NCI-H2171 treated with DMSO at 0.1 percent for 48 hours (cell line): ENCODE data around the gene KIF26B.
A peak's percentile ranks its signal among the peaks of the same experiment; 100 is the strongest.

Source experiments
- DNase-seq: peaks from one replicate; lab custom pipeline; 2025; lab: John Stamatoyannopoulos, UW

KIF26B gene

DNA sequence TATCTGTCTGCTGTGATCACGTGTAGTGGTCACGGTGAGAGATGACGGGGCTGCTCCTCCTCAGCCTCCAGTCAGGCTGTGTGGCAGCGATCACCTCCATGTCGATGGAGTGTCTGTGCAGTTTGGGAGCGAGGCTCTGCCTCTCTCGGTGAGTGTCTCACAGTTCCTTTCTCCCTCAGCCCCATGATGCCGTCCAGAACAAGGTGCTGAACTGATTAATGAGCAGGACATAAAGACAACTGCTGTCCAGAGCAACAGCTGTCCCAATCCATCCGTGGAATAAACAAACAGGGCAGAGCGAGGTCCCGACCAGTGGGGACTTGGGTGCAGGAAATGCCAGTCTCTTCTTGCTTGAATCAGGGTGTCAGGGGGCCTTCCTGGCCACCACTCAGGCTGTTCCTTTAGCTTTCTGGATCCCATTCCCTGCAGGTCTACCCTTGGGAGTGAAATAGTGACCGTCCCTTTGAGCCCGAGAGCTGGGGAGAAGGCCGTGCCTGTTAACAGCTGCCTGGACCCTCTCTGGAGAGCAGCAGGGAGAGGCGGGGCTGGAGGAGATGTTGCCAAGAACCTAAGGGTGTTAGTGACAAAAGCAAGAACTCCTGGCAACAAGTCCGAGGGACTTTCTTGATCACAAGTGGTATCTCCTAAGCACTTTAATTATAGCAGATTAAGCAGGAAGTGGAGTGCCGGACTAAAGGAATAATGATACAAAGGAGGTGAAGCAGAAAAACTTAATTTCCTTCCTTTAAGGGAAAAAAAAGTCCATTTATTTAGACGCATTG is 443.9 kb downstream of the KIF26B start:
- no peak for DNase-seq

DNA sequence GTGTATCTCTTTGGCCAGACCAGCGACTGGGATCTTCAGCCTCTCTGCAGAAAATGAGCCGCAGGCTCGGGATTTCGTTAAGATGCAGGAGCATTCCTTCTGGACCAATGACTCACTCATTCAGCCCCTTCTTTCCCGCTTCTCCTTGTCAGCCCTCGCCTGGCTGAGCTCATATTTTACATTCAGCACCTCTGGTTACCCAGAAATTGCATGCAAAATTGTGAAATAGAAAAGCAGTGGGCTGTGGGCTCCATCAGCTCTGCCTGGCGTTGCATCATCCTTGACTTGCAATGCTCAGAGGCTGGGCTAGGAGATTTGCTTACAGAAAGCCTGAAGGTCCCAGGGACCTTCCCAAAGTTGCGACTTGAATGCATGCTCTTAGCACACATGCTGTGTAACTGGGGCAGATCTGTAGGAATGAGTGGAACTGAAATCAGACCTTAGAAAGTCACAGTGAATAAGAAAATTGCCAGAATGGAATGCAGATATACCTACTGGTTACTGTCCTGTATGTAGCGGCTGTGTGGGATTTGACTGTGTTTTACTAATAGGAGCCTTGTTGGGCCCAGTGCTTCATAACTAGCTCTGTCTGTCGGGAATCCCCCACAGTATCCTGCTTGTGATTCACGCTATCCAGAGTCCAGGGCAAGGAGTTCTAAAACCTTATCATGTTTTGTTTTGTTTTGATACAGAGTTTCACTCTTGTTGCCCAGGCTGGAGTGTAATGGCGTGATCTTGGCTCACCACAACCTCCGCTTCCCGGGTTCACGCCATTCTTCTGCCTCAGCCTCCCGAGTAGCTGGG is 444.8 kb downstream of the KIF26B start:
- no peak for DNase-seq

DNA sequence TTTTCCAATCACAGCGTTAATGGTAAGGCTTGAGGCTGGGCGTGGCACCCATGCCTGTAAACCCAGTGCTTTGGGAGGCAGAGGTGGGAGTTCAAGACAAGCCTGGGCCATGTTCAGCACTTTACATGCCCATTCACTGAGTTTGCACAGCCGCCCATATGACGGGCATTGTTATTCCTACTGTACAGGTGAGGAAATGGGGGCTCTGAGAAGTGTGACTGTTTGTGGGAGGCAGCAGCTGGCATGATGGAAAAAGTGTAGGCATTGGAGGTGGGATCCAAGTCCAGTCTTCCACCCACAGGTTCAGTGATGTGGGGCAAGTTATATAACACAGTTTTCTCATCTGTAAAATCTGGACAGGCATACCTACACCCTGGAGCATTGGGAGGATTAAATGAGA is 445.9 kb downstream of the KIF26B start:
- no peak for DNase-seq

DNA sequence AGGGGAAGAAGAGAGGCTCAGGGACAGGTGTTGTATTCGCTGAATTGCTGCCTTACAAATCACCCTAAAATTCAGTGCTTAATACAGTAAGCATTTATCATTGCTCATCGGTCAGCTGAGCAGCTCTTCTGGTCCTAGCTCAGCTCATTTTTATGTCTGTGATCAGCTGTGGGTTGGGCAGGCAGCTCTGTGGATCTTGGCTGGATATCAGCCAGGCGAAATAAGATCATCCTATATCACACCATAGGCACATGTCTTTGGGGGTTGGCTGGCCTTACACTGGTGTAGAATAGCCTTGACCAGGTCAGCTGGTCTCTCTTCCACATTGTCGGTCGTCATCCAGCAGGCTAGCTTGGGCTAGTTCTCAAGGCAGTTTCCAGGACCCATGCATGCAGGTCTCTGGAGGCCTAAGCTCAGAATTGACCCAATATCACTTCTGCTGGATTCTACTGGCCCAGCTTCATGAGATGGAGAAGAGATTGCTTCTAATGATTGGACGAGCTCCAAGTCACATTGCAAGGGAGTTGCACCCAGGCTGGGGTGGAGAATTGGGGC is 448.6 kb downstream of the KIF26B start:
- DNase-seq, result no peak

DNA sequence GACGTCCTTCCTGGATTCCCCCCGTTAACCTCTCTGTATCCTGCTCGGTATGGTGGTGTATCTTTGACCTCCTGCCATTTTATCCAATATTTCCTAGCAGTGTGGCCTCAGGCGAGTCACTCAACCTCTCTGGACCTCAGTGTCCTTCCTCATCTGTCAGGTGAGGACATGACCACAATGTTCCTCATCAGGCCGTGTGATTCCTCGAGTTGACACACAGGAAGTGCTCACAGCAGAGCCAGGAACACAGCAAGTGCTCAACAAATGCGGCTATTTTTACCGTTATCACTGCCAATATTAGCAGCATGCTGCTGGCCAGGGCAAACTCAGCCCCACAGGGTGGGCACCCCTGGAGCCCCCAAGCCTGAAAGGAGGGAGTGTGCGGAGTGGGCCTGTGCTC is 450.2 kb downstream of the KIF26B start:
- DNase-seq, result no peak

DNA sequence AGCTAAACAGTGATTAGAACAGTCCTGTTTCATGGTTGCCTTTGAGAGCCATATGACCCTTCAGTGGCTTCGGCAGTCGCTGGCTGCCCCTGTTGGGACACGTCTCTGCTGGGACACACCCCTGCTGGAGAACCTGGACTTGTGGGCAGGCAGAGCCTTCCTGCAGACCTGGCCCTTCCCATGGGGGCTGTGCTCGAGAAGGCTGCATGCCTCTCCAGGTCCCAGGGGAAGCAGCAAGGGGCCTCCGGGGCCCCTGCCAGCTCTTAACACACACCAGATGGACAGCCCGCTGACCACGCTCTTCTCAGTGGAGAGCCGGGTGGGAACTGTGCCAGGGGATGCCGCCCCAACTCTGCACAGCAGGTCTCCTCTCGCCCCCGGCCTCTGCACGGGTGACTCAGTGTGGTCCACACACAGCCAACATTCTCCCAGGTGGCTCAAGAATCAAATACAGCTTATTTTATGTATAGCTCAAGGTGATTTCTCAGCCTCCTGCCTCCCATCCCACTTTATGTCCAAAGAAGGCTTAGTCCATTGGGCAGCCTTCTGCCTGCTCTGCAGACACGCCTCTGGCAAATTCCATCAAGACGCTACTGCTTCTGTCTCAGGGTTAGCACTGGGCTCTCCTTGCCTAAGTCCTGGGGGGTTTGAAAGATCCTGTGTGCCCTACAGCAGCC is 450.8 kb downstream of the KIF26B start:
- no peak for DNase-seq

DNA sequence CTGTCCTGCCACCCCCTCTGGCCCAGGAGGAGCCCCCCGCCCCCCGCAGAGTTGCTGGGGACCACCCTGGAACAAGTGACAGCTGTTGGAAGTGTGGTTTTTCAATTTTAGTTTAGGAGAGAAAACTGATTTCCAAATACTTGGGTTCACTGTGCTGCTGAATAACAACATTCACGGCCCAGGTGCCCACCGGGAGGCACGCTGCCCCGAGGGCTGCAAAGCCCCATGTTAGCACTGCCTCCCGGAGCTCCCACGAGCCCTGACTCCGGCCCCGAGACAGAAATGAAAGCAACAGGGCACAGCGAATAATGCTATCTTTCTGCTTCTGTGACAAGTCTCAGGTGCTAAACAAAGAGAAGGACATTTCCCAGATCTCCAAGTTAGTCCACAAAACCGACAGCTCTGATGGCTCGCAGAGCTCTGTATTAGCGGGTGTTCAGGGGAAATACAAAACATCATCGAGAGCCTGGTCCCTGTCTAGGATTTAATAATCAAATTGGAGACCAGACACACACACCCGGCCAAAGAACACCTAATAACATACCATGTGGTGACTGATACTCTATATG is 451.5 kb downstream of the KIF26B start:
- no peak for DNase-seq

DNA sequence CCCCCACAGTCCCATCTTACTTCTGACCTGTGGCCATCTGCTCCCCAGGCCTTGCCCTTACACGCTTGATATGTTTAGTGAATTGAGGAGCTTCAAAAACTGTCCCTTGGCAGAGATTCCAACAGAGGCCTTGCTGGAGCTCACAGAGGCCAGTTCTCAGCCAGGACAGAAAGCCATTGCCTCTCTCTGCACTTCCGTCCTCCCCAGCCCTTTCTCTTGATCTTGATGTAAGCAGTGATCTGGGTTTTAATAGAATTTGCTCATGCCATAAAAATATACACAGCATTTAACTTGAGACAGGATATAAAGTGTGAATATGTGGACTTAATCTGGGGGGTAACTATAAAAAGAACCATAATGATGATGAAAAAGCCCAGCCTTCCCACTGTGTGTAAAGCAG is 453.5 kb downstream of the KIF26B start:
- DNase-seq, result no peak

DNA sequence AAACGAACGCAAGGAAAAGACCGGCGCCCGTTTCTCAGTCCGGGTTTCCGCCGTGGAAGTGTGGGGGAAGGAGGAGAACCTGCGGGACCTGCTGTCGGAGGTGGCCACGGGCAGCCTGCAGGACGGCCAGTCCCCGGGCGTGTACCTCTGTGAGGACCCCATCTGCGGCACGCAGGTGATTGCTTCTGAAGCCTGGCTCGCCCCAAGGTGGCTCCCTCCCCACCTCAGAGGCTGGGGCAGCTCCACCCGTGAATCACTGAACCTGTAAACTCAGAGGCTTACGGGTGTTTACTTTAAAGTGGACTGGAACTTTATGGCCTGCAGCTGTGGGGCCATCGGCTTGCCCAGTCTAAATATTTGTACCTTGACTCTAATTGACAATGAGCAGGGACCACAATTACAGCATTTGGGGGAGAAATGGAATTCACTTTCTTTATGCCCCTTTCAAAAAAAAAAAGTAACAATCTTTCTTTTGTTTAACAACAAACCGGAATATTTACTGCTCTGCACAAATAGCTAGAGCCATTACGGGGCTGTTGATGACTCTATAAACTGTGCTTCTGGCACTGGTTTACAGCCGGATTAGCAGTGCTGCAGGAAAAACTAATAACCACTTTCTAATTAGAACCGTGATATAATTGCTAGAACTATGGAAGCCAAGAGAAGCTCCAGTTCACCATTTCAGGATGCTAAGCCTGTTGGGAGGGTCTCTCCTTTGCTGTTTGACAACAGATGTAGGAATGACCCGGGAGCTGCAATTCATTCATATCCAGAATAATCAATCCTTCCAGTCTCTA is 454.8 kb downstream of the KIF26B start:
- no peak for DNase-seq

DNA sequence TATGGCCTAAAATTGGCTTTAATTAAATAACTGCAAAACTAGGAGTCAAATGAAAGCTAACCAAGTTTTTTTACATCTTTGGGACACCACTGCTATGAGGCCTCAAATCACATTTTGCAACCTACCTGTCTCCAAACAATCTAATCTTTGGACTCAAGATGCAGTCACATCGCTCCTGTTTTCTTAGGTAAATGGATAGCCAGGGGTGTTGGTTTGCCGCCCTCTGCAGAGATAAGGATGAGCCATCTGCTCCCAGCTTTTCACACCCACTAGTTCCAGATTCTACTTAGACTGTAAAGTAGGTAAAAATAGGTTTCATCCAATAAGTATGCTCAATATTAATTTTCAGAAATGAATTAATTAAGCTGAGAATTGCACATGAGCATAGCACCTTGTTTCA is 456.5 kb downstream of the KIF26B start:
- peak; percentile 4 for DNase-seq

DNA sequence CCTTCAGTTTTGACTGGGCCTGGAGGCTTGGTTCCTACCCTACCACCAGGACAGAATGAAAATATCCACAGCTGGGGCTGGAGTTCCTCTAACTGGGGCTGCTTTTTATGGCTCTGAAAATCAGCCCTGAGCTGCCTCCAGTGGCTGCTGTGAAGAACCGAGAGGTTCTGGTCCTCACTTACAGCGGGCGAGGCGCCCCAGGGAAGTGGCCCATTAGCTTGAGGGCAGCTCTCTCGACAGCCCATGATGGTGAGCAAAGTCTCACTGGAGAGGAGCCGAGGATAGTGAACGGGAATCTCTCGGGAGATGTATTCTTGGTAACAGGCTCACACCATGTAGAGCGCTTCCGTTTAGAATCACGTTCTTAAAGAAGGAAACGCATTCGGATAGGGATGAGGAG is 459.7 kb downstream of the KIF26B start:
- DNase-seq, result no peak

DNA sequence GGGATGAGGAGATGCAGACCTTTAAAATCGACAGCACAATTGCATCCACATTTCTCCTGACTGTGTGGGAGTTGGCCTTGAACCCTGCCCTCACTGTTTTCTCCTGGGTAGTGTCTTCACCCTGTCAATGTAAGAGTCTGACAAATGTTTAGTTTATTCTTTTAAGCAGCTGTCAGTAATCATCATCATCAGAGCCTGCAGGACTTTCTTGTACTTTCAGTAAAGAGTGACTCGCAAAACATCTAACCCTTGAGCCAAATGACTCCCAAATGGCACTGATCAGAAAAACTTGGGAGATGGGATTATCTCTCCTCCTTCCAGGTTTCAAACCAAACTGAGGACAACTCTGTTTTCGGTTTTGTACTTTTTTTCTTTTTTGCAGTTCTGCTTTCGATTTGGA is 460.2 kb downstream of the KIF26B start:
- DNase-seq, result no peak

DNA sequence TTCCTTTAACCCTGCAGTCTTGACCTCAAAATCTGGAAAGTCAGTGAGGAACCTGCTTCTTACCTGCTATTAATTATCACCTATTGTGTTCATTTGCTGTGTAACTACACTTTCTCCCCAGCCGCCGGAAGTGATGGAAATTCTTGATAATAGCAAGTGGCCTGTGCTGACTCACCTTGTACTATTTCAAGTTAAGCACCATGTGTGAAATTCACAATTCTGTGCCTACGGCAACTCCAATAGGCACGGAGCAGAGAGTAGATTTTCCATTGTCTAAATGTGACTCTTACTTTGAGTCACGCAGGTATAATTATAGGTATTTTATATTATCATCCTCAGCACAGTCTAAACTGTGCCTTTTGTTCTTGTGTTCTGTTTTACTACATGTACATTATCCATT is 466.8 kb downstream of the KIF26B start:
- DNase-seq, result no peak

DNA sequence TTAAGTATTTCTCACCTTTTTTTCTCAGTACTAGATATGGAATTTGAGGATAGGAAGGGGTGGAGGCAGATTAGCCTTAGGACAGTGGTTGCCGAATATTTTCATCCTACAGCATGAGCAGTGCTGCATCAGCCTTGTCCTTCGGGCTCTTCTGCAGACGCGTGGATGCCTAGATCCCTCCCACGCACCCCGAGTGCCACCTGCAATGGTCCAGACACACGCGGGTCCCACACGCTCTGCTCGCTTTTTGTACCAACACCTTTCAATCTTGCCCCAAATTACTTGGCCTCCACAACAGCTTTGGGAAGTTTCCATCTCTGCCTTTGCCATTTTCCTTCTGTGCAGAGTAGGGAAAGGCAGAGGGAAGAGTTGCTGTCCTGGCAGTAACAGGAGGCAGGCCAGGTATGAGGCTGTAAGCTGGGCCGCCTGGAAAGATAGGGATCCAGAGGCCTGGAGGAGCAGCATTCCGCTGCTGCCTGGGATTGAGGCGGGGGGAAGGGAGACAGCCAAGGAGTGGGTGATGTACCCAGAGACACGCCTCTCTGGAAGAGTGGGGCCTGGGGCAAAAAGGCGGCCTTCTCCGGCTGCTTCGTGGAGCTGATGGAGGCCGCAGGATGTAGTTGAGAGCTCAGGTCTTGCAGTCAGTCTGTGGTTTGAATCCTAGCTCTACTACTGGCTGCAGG is 467.7 kb downstream of the KIF26B start:
- DNase-seq, result no peak

DNA sequence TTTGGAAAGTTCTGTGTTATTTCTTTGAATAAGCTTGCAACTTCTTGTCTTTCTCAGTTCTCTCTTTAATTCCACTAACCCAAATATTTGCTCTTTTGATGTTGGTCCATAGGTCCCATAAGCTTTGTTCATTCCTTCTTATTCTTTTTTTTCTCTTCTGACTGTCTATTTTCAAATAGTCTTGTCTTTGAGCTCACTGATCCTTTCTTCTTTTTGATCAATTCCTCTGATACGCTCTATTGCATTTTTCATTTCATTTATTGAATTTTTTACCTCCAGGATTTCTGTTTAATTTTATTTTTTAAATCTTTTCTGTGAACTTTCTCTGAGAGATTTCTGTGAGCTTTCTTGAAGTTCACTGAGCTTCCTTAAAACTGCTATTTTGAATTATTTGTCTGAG is 486.6 kb downstream of the KIF26B start:
- no peak for DNase-seq

DNA sequence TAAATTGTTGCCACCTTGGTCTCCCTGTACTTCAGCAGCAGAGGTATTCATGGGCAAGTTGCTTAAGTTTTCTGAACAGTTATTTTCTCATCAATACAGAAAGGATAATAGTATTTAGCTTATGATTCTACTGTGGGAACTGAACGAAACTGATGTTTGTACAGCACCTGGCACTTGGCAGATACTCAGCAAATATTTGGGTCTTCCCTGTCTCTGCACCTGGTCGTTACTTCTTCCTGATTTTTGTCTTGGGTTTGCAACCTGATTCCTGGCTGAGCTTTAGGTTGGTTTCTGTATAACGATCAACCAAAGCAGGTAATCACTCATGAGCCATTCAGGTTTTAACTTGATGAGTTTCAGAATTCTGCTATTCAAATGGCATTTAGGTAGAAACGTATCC is 490.6 kb downstream of the KIF26B start:
- no peak for DNase-seq

DNA sequence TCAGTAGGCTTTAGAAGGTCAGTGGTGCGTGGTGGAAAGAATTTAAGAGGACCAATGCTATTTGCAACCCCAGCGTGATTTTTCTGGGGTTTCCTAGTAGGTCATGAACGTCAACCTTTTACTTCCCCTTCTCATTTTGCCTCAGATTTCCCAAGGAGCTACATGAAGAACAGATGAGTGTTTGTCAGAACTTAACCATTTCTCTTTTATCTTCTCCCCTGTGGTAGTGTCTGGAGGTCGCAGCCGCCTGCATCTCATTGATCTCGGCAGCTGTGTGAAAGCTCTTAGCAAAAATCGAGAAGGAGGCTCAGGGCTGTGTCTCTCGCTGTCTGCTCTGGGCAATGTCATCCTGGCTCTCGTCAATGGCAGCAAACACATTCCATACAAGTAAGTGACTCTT is 491.1 kb downstream of the KIF26B start:
- no peak for DNase-seq

DNA sequence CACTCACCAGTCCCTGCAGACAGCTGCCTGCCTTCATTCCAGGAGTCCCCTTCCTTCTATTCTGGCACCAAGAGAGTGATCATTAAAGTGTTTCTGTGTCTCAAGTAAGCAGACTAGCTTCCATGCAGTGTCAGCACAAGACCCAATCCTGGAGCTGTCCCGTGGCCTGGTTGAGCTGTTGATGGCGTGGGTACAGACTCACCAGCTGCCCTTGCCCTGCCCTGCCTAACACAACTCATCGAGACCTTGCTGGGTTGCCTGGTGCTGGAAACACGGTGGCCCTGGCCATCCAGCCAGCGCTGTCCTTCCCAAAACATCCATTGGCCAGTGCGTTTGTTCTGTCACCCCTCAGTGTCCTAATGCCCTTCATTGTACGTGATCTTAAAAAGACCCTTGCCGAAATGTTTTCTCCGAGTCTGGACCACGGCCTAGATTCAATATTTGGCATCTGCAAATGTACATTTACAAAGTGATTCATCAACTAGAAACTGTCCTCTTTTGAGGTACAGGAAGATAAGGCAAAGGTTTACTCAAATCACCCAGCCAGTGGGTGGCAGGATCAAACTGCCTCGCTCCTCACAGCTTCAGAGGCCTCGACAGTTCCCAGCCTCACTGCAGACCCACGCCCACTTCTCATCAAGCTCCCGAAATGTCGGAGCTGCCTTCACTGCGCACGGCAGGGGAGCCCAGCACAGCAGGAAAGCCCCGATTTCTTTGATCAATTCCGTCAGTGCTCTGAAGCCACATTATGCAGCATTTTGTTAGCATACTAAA is 494.2 kb downstream of the KIF26B start:
- no peak for DNase-seq

DNA sequence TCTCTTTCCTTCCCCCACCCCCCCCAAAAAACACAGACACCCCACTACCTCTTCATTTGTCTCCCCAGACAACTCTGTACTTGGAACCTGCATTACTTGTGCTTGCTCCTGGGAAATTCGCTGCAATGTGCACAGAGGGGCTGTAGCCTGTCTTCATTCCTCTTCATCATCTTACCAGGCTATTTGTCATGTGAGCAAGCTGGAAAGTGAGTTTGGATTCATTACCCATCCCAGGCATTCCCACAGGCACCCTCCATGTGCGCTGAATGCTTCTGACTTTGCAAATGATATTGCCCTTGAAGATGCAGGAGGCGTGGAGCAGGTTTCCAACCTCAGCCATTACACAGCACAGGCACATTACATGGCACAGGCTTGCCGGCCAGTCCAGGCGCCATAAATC is 494.9 kb downstream of the KIF26B start:
- DNase-seq, result no peak

DNA sequence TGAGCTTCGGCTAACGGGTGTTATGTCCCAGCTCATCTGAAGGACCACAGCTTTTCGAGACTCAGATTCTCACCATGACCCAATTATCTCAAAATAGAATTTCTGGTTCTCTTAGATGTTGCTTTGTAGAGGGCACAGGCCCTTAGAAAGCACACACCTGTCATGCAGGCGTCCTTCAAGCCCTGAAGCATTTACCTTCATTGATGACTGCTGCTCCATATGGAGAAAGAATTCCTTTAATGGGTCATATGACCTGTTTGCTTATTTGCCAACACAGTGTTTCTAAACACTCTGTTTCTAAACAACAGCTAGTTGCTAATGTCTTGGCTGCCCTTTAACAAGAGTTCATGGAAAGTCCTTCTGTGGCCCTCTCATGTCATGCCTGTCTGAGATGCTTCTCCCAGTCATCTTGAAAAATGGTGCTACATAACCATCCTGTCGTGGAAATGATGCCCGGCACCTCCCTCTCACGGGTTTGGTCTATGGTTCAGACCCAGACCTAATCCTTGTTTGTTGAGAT is 495.7 kb downstream of the KIF26B start:
- no peak for DNase-seq
